Kidney epithelial cell (primary cell): ENCODE results near the gene DSC1. TPM values are rescaled to one million over a fixed set of nuclear protein-coding genes. Genes with fewer than 3 reads are reported as not detected.
A peak's percentile ranks its signal among the peaks of the same experiment; 100 is the strongest.

Experiments used
- DNase-seq: peaks from one replicate; pipeline ENCODE4 v3.0.0-alpha.2; 2010; ENCODE audit warnings: low read depth
- H3K27me3 ChIP-seq: 2 replicates; pipeline ENCODE4 v1.6.0; 2011; ENCODE audit warnings: low read length; ENCODE audit not compliant: control insufficient read depth, insufficient read depth
- H3K36me3 ChIP-seq: 2 replicates; pipeline ENCODE4 v1.5.1; 2011; ENCODE audit warnings: low read length; ENCODE audit not compliant: control insufficient read depth, insufficient read depth
- H3K4me3 ChIP-seq: 2 replicates; pipeline ENCODE4 v1.5.1; 2011; ENCODE audit warnings: low read depth, mild to moderate bottlenecking, control low read depth, low read length
- CTCF ChIP-seq: IDR thresholded peaks from 2 replicates; pipeline ENCODE4 v1.5.1; 2011; ENCODE audit warnings: mild to moderate bottlenecking, moderate library complexity, low read length, control low read depth, inconsistent platforms; ENCODE audit not compliant: insufficient read depth, poor library complexity, severe bottlenecking
- total RNA-seq: library from RNA; depleted of rRNA; stranded (reverse); fragments of >200 nt; gene quantifications from 2 replicates; pipeline ENCODE4 v1.2.3, GENCODE V29; 2015

The DSC1 gene
- total RNA-seq, 1 donor from 2014 or later, result not detected

- Histone ChIP-seq H3K27me3 (no peaks in the 10 kb centered on the region), H3K4me3 (peak overlapping the region; percentile 88), H3K36me3 (no peaks in the 10 kb centered on the region)
- TF ChIP-seq CTCF, result no peak
- DNase-seq, result no peak
Observed at GRCh38 chr18:31100436-31101182, 62.0 kb downstream of the DSC1 start.

- Histone ChIP-seq H3K4me3 (no peak overlapping the region), H3K27me3 (no peaks in the 10 kb centered on the region), H3K36me3 (no peaks in the 10 kb centered on the region)
- DNase-seq, result no peak
- TF ChIP-seq CTCF, result no peak
Observed at GRCh38 chr18:31099450-31100230, 63.0 kb downstream of the DSC1 start.

- Histone ChIP-seq H3K27me3 (no peaks in the 10 kb centered on the region), H3K4me3 (no peak overlapping the region), H3K36me3 (no peaks in the 10 kb centered on the region)
- TF ChIP-seq CTCF, result no peak
- DNase-seq, result no peak
Observed at GRCh38 chr18:31098878-31099277, 63.8 kb downstream of the DSC1 start.

- no peak for DNase-seq
- no peak for TF ChIP-seq CTCF
- no peak overlapping the region for H3K4me3 ChIP-seq
- no peaks in the 10 kb centered on the region for H3K36me3 ChIP-seq
- H3K27me3 ChIP-seq, result no peaks in the 10 kb centered on the region
Observed at GRCh38 chr18:31097666-31098065, 65.0 kb downstream of the DSC1 start.

- no peak overlapping the region for H3K4me3 ChIP-seq
- no peak for TF ChIP-seq CTCF
- no peaks in the 10 kb centered on the region for H3K27me3 ChIP-seq
- DNase-seq, result no peak
- no peaks in the 10 kb centered on the region for H3K36me3 ChIP-seq
Observed at GRCh38 chr18:31093880-31094279, 68.8 kb downstream of the DSC1 start.
